ENCODE data around the gene PPFIA1. TPM values are rescaled to one million over a fixed set of nuclear protein-coding genes. Genes with fewer than 3 reads are reported as not detected.
"Not testable (repeated sequence)": the region's sequence is repeated elsewhere in the genome, so short reads cannot be mapped to it uniquely, and the experiment has no call there.

PPFIA1 gene
- polyA plus RNA-seq, 2 donors = 13.0 to 14.8 TPM

DNA sequence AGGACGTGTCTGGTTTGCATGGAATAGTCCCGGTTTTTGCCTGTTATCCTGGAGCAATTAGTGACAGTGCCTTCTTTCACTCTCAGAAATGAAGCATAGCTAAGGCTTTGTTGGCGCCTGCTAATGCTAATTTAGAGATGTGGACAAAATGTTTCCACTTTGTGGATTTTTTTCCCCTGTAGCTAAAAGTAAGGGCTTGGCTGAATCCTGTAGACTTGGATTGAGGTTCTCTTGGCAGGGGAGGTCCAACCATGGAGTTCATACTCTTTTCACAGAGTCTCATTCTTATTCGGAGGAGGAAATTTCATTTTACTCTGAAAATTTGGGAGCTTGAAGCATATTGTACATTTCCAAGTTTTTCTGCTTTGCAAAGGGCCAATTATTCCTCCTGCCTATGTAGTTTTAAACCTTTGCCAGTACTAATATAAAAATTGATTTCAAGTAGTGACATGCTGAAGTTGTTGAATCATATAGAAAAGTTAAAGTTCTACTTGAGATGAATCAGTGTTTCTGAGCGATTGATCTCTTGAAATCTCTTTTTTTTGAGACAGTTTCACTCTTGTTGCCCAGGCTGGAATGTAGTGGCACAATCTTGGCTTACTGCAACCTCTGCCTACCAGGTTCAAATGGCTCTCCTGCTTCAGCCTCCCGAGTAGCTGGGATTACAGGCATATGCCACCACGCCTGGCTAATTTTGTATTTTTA lies 20.0 kb downstream of the PPFIA1 start:
- Histone ChIP-seq H3K36me3 (ENCODE audit: control insufficient read depth in 2 of 2, insufficient read depth in 2 of 2, low read length in 1 of 2) (peaks cover 5 to 8% of the 10 kb centered on the region in 2 donors), H3K4me3 (ENCODE audit: low read depth in 1 of 2, low read length in 2 of 2) (no peak overlapping the region), H3K27ac (ENCODE audit: low read depth in 2 of 2, low read length in 1 of 2) (no peak overlapping the region), H3K4me1 (ENCODE audit: control insufficient read depth in 2 of 2, insufficient read depth in 2 of 2, low read length in 1 of 2) (no peaks in the 10 kb centered on the region), H3K9me3 (ENCODE audit: control insufficient read depth in 2 of 2, insufficient read depth in 1 of 2, low read depth in 1 of 2, low read length in 1 of 2) (no peaks in the 10 kb centered on the region), H3K27me3 (ENCODE audit: control insufficient read depth in 1 of 2, insufficient read depth in 2 of 2, low read length in 2 of 2) (no peaks in the 10 kb centered on the region)
- WGBS, 2 donors = 54 to 62% methylated on average over 7 of the region's 7 CpGs

- Histone ChIP-seq H3K4me3 (ENCODE audit: low read depth in 1 of 2, low read length in 2 of 2) (no peak overlapping the region), H3K9me3 (ENCODE audit: control insufficient read depth in 2 of 2, insufficient read depth in 1 of 2, low read depth in 1 of 2, low read length in 1 of 2) (no peaks in the 10 kb centered on the region), H3K27ac (ENCODE audit: low read depth in 2 of 2, low read length in 1 of 2) (no peak overlapping the region), H3K27me3 (ENCODE audit: control insufficient read depth in 1 of 2, insufficient read depth in 2 of 2, low read length in 2 of 2) (no peaks in the 10 kb centered on the region), H3K4me1 (ENCODE audit: control insufficient read depth in 2 of 2, insufficient read depth in 2 of 2, low read length in 1 of 2) (no peaks in the 10 kb centered on the region), H3K36me3 (ENCODE audit: control insufficient read depth in 2 of 2, insufficient read depth in 2 of 2, low read length in 1 of 2) (peaks cover 3 to 8% of the 10 kb centered on the region in 2 donors)
- 91 to 95% methylated on average over 8 of the region's 8 CpGs for WGBS, 2 donors
These were observed 21.7 kb downstream of the PPFIA1 start for GRCh38 chr11:70292166-70292565.

- Histone ChIP-seq H3K4me3 (ENCODE audit: low read depth in 1 of 2, low read length in 2 of 2) (no peak overlapping the region), H3K36me3 (ENCODE audit: control insufficient read depth in 2 of 2, insufficient read depth in 2 of 2, low read length in 1 of 2) (peaks cover 3 to 12% of the 10 kb centered on the region in 2 donors), H3K4me1 (ENCODE audit: control insufficient read depth in 2 of 2, insufficient read depth in 2 of 2, low read length in 1 of 2) (no peaks in the 10 kb centered on the region), H3K9me3 (ENCODE audit: control insufficient read depth in 2 of 2, insufficient read depth in 1 of 2, low read depth in 1 of 2, low read length in 1 of 2) (no peaks in the 10 kb centered on the region), H3K27ac (ENCODE audit: low read depth in 2 of 2, low read length in 1 of 2) (no peak overlapping the region), H3K27me3 (ENCODE audit: control insufficient read depth in 1 of 2, insufficient read depth in 2 of 2, low read length in 2 of 2) (no peaks in the 10 kb centered on the region)
- WGBS, 2 donors = 67 to 79% methylated on average over 6 of the region's 6 CpGs
These were observed 22.4 kb downstream of the PPFIA1 start for GRCh38 chr11:70292863-70293262.

- not testable (repeated sequence) for H3K27me3 ChIP-seq (ENCODE audit: control insufficient read depth in 1 of 2, insufficient read depth in 2 of 2, low read length in 2 of 2); H3K4me1 ChIP-seq (ENCODE audit: control insufficient read depth in 2 of 2, insufficient read depth in 2 of 2, low read length in 1 of 2); H3K27ac ChIP-seq (ENCODE audit: low read depth in 2 of 2, low read length in 1 of 2); H3K4me3 ChIP-seq (ENCODE audit: low read depth in 1 of 2, low read length in 2 of 2); H3K9me3 ChIP-seq (ENCODE audit: control insufficient read depth in 2 of 2, insufficient read depth in 1 of 2, low read depth in 1 of 2, low read length in 1 of 2)
- WGBS, 2 donors = 90 to 93% methylated on average over 10 to 28 of the region's 29 CpGs
- peaks cover 7 to 12% of the 10 kb centered on the region in 2 donors for H3K36me3 ChIP-seq (ENCODE audit: control insufficient read depth in 2 of 2, insufficient read depth in 2 of 2, low read length in 1 of 2)
These were observed 24.7 kb downstream of the PPFIA1 start for GRCh38 chr11:70295166-70295565.

- Histone ChIP-seq H3K27me3 (ENCODE audit: control insufficient read depth in 1 of 2, insufficient read depth in 2 of 2, low read length in 2 of 2) (no peaks in the 10 kb centered on the region), H3K27ac (ENCODE audit: low read depth in 2 of 2, low read length in 1 of 2) (no peak overlapping the region), H3K4me1 (ENCODE audit: control insufficient read depth in 2 of 2, insufficient read depth in 2 of 2, low read length in 1 of 2) (no peaks in the 10 kb centered on the region), H3K4me3 (ENCODE audit: low read depth in 1 of 2, low read length in 2 of 2) (no peak overlapping the region), H3K9me3 (ENCODE audit: control insufficient read depth in 2 of 2, insufficient read depth in 1 of 2, low read depth in 1 of 2, low read length in 1 of 2) (no peaks in the 10 kb centered on the region), H3K36me3 (ENCODE audit: control insufficient read depth in 2 of 2, insufficient read depth in 2 of 2, low read length in 1 of 2) (peaks cover 7 to 12% of the 10 kb centered on the region in 2 donors)
- WGBS, 2 donors = 92 to 94% methylated on average over 5 to 7 of the region's 7 CpGs
These were observed 26.2 kb downstream of the PPFIA1 start for GRCh38 chr11:70296681-70297080.

GRCh38 chr11:70297341-70297740 lies 26.9 kb downstream of the PPFIA1 start:
- Histone ChIP-seq H3K36me3 (ENCODE audit: control insufficient read depth in 2 of 2, insufficient read depth in 2 of 2, low read length in 1 of 2) (peaks cover 7 to 12% of the 10 kb centered on the region in 2 donors), H3K27me3 (ENCODE audit: control insufficient read depth in 1 of 2, insufficient read depth in 2 of 2, low read length in 2 of 2) (no peaks in the 10 kb centered on the region), H3K27ac (ENCODE audit: low read depth in 2 of 2, low read length in 1 of 2) (no peak overlapping the region), H3K4me3 (ENCODE audit: low read depth in 1 of 2, low read length in 2 of 2) (no peak overlapping the region), H3K9me3 (ENCODE audit: control insufficient read depth in 2 of 2, insufficient read depth in 1 of 2, low read depth in 1 of 2, low read length in 1 of 2) (no peaks in the 10 kb centered on the region), H3K4me1 (ENCODE audit: control insufficient read depth in 2 of 2, insufficient read depth in 2 of 2, low read length in 1 of 2) (peaks cover 2% of the 10 kb centered on the region in 2 donors)

DNA sequence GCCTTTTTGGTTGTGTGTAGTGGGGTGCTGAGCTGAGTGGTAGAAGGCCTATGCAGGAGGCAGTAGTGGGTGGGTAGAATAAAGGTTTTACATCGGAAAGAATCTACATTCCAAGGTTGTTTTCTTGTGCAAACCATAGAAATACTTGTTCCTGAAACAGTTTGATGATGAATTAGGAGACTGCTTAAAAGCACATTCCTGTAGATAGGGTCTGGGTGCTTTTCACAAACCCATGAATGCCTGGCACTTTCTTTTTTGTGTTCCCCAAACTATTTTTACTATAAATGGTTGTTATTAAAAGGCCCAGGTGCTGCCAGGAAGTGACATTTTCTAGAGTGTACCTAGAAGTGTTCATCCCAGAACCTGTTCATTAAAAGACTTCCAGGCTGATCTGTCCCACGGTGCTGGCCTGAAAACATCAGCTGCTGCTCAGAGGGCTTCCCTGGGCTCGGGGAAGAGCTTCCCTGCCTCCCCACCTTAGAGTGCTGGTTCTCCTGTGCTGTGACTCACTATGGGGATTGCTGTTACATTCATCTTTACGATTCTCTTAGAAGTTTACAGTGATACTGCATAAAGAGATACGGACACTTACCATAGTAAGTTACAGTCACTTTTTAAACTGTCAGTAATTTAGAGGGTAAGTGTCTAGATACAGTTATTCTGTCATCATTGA lies 27.9 kb downstream of the PPFIA1 start:
- Histone ChIP-seq H3K9me3 (ENCODE audit: control insufficient read depth in 2 of 2, insufficient read depth in 1 of 2, low read depth in 1 of 2, low read length in 1 of 2) (no peaks in the 10 kb centered on the region), H3K4me1 (ENCODE audit: control insufficient read depth in 2 of 2, insufficient read depth in 2 of 2, low read length in 1 of 2) (peaks cover 4 to 5% of the 10 kb centered on the region in 2 donors), H3K27me3 (ENCODE audit: control insufficient read depth in 1 of 2, insufficient read depth in 2 of 2, low read length in 2 of 2) (no peaks in the 10 kb centered on the region), H3K4me3 (ENCODE audit: low read depth in 1 of 2, low read length in 2 of 2) (no peak overlapping the region), H3K27ac (ENCODE audit: low read depth in 2 of 2, low read length in 1 of 2) (no peak overlapping the region), H3K36me3 (ENCODE audit: control insufficient read depth in 2 of 2, insufficient read depth in 2 of 2, low read length in 1 of 2) (peaks cover 5 to 11% of the 10 kb centered on the region in 2 donors)
- 87 to 93% methylated on average over 5 of the region's 5 CpGs for WGBS, 2 donors

DNA sequence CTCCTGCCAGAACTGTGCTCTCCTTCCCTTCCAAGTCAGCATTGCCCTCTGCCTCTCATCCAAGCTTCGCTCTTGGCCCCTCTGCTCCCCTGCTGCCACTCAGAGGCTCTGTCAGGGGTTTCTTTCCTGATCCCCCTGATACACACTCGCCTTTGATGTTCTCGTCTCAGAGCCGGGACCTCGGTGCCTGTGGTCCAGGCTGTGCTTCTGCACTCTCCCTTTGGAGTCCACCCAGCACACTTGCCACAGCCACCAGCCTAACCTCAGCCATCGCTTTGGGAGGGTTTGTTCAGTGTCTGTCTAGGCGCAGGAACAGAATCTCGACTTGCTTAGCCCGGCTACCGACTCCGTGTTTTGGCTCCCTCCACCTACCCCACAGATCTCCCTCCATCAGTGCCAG lies 29.1 kb downstream of the PPFIA1 start:
- WGBS, 2 donors = 93 to 96% methylated on average over 11 of the region's 11 CpGs
- H3K4me1 ChIP-seq (ENCODE audit: control insufficient read depth in 2 of 2, insufficient read depth in 2 of 2, low read length in 1 of 2) = peaks cover 4 to 7% of the 10 kb centered on the region in 2 donors
- H3K36me3 ChIP-seq (ENCODE audit: control insufficient read depth in 2 of 2, insufficient read depth in 2 of 2, low read length in 1 of 2) = peaks cover 4 to 5% of the 10 kb centered on the region in 2 donors
- no peak overlapping the region for H3K27ac ChIP-seq (ENCODE audit: low read depth in 2 of 2, low read length in 1 of 2)
- no peaks in the 10 kb centered on the region for H3K27me3 ChIP-seq (ENCODE audit: control insufficient read depth in 1 of 2, insufficient read depth in 2 of 2, low read length in 2 of 2)
- no peak overlapping the region for H3K4me3 ChIP-seq (ENCODE audit: low read depth in 1 of 2, low read length in 2 of 2)
- no peaks in the 10 kb centered on the region for H3K9me3 ChIP-seq (ENCODE audit: control insufficient read depth in 2 of 2, insufficient read depth in 1 of 2, low read depth in 1 of 2, low read length in 1 of 2)

- Histone ChIP-seq H3K27me3 (ENCODE audit: control insufficient read depth in 1 of 2, insufficient read depth in 2 of 2, low read length in 2 of 2) (no peaks in the 10 kb centered on the region), H3K36me3 (ENCODE audit: control insufficient read depth in 2 of 2, insufficient read depth in 2 of 2, low read length in 1 of 2) (peaks cover 4 to 8% of the 10 kb centered on the region in 2 donors), H3K4me3 (ENCODE audit: low read depth in 1 of 2, low read length in 2 of 2) (no peak overlapping the region), H3K27ac (ENCODE audit: low read depth in 2 of 2, low read length in 1 of 2) (no peak overlapping the region), H3K9me3 (ENCODE audit: control insufficient read depth in 2 of 2, insufficient read depth in 1 of 2, low read depth in 1 of 2, low read length in 1 of 2) (no peaks in the 10 kb centered on the region), H3K4me1 (ENCODE audit: control insufficient read depth in 2 of 2, insufficient read depth in 2 of 2, low read length in 1 of 2) (peaks cover 4 to 7% of the 10 kb centered on the region in 2 donors)
- WGBS, 2 donors = 79 to 97% methylated on average over 2 of the region's 2 CpGs
These were observed 30.7 kb downstream of the PPFIA1 start for GRCh38 chr11:70301191-70301590.
